C1 segment of cervical spinal cord (tissue), 14 donors: ENCODE measurements around the gene GAGE2A.
A peak's percentile ranks its signal among the peaks of the same experiment; 100 is the strongest.
"Not testable (repeated sequence)": the region's sequence is repeated elsewhere in the genome, so short reads cannot be mapped to it uniquely, and the experiment has no call there.

Experiments
- DNase-seq, 14 donors: peaks; one replicate each; lab custom pipeline; 2025; lab: John Stamatoyannopoulos, UW

GAGE2A gene

GRCh38 chrX:49589196-49589595, at the start of gene GAGE2A:
GAGE2A (plus strand) TSS chrX:49589496; CDS start chrX:49590651, 1,155 bp downstream.
- not testable (repeated sequence) for DNase-seq

DNA sequence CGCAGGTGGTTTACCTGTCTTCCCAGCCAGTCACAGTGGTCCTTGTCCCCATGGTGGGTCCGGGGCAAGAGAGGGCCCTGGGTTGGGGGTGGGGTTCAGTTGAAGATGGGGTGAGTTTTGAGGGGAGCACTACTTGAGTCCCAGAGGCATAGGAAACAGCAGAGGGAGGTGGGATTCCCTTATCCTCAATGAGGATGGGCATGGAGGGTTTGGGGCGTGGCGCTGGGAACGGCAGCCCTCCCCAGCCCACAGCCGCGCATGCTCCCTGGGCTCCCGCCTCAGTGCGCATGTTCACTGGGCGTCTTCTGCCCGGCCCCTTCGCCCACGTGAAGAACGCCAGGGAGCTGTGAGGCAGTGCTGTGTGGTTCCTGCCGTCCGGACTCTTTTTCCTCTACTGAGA, 47.9 kb upstream of the GAGE2A start, which contains the start of gene GAGE12D:
TSS of gene GAGE12D (plus strand) at position 301 of the 400 bp plus-strand sequence. CDS start 1,155 bp downstream, outside the sequence.
- not testable (repeated sequence) for DNase-seq

GRCh38 chrX:49550989-49551388, 38.3 kb upstream of the GAGE2A start, which contains the start of gene GAGE12E:
GAGE12E (plus strand) TSS chrX:49551289; CDS start chrX:49552444, 1,155 bp downstream.
- DNase-seq = not testable (repeated sequence)

DNA sequence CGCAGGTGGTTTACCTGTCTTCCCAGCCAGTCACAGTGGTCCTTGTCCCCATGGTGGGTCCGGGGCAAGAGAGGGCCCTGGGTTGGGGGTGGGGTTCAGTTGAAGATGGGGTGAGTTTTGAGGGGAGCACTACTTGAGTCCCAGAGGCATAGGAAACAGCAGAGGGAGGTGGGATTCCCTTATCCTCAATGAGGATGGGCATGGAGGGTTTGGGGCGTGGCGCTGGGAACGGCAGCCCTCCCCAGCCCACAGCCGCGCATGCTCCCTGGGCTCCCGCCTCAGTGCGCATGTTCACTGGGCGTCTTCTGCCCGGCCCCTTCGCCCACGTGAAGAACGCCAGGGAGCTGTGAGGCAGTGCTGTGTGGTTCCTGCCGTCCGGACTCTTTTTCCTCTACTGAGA, 28.8 kb upstream of the GAGE2A start, which contains the start of gene GAGE12F:
TSS of gene GAGE12F (plus strand) at position 301 of the 400 bp plus-strand sequence. CDS start 1,155 bp downstream, outside the sequence.
- DNase-seq = not testable (repeated sequence)

DNA sequence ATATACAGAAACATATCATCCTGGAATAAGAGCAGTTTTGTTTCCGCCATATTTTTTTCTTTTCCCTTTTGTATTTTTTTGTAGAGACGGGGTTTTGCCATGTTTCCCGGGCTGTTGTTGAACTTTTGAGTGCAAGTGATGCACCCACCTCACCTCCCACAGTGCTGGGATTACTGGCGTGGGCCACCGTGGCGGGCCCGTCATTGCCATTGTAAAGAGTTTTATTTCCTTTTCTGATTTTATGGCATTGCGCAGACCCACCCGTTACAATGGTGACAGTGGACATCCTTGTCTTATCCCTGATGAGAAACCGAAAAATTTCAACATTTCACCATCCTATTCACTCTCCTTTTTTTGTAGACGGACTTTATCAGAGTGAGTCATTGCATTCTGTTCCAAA, 20.6 kb upstream of the GAGE2A start:
- not testable (repeated sequence) for DNase-seq

DNA sequence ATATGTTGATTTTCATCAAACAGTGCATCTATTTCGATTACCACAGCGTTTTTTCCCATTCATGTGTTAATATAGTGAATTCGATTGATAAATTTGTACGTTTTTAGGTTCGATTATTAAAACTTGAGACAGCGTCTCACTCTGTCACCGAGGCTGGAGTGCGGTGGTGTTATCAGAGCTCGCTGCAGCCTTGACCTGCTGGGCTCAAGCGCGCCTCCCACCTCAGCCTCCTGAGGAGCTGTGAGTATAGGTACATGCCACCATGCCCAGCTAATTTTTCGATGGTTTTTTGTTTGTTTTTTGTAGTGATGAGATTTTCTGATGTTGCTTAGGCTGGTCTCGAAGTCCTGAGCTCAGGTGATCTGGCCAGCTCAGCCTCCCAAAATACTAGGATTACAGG, 20.1 kb upstream of the GAGE2A start:
- DNase-seq = not testable (repeated sequence)

- DNase-seq = not testable (repeated sequence)
Measured at GRCh38 chrX:49570100-49570499, 19.2 kb upstream of the GAGE2A start, which contains the start of gene GAGE12G. GAGE12G (plus strand) TSS chrX:49570400; CDS start chrX:49571555, 1,155 bp downstream.

GRCh38 chrX:49579649-49580048, 9.6 kb upstream of the GAGE2A start, which contains the start of gene GAGE12H:
GAGE12H (plus strand) TSS chrX:49579949; CDS start chrX:49581104, 1,155 bp downstream.
- not testable (repeated sequence) for DNase-seq

DNA sequence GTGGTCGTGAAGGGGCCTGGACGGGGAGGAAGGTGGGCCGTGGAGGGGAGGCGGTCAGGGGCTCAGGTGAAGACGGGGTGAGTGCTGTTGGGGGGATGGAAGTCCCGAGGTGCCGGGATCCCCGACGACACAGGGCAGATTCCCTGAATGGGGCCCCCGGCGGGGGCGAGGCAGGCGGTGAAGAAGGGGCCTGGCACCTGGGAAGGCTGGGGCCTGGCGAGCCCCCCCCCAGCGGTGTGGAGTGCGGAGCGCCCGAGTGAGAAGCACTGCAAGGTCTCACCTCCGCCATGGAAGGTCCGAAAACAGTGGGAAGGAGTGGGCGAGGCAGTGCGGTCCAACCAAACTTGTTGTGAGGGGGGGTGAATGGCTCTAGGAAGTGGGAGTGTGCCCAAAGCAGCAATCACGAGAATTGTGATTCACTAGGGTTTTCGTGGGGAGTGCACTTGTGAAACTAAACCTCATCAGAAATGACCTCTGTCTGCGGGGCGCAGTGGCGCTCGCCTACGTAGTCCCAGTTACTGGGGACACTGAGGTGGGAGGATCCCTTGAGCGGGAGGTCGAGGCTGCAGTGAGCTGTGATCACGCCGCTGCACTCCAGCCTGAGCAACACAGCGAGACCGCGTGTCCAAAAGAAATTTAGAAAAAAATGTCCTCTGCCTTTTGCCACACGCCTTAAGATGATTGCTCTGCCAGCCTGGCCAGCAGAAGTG, 628 bp downstream of the GAGE2A start:
- DNase-seq = not testable (repeated sequence)

DNA sequence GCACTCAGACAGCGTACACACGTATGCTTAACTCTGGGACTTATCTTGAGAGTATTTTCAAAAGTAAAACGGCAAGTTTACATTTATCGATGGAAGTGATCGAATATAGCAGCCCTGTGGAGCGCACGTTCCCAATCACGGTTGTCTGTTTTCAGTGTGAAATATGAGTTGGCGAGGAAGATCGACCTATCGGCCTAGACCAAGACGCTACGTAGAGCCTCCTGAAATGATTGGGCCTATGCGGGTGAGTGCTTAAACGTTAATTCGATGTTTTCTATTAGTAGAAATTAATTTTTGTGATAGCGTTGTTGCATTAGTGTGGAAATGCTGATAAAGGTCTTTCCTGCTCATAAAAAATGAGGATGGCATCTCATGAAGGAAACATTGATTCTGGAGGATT, 1.2 kb downstream of the GAGE2A start:
- DNase-seq = not testable (repeated sequence)

DNA sequence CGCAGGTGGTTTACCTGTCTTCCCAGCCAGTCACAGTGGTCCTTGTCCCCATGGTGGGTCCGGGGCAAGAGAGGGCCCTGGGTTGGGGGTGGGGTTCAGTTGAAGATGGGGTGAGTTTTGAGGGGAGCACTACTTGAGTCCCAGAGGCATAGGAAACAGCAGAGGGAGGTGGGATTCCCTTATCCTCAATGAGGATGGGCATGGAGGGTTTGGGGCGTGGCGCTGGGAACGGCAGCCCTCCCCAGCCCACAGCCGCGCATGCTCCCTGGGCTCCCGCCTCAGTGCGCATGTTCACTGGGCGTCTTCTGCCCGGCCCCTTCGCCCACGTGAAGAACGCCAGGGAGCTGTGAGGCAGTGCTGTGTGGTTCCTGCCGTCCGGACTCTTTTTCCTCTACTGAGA, 9.4 kb downstream of the GAGE2A start, which contains the start of gene GAGE1:
TSS of gene GAGE1 (plus strand) at position 301 of the 400 bp plus-strand sequence. CDS start 1,155 bp downstream, outside the sequence.
- DNase-seq = not testable (repeated sequence)

DNA sequence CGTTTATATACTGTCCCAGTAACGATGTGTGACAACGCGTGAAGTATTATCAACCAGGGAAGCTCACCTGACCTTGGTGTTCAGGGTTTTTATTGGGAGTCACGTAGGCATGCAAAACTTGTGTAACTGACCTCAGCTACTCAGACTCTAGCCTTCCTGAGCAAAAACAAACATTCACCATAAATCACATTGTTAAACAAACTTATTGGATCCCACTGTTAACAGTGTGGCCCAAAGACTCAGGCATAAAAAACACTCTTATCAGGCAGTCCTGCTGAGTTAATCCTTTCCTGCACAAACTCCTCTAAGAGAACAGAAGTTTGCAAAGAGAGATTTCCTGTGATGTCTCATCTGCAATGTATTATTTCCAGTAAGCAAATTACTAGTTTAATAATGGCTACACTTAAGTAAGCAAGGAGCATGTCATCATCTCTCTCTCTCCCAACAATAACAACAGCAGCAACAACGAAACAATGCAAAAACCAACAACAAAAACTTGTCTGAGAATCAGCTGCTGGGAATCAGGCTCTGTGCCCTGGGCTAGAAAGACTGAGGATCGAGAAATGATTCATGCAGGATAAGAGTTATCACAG, 21.5 kb downstream of the GAGE2A start:
- DNase-seq = no peak

GRCh38 chrX:49618574-49618973, 29.3 kb downstream of the GAGE2A start:
- DNase-seq = no peak

DNA sequence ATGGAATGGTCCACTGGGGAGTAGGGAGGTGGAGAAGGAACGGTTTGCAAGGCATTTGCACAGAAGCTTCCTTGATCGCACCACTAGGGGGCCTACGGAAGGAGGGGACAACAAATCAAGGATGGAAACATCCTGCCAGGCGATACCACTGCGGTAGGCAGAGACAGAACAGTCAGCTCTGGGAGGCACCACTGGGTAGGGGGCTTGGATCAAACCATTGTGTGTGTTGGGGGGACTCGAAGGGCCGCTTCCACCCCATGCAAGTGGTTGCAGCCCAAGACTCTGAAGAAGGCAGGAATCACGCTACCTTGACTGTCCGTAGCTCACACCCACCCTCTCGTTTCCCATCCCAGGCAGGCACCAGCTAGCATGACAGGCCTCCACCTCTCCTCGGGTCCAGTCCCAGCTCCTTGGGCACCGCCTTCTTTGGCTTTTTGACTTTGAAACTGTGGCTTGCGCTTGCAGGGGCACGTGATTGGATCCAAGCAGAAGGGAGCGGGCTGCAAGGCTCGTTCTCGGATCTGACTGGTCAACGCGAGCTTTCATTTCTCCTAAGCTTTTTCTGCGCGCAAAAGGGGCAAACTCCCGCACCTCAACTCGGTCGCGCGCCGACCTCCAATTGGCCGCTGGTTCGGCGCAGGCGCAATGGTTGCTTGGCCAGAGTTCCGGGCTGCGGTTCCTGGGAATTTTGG, 37.9 kb downstream of the GAGE2A start:
- peak in 2 of 14 donors; percentile 2 to 5 for DNase-seq

- DNase-seq = no peak
Measured at GRCh38 chrX:49644991-49645637, 55.8 kb downstream of the GAGE2A start.
